K562 (cell line): ENCODE results near the gene UBXN1. TPM values are rescaled to one million over a fixed set of nuclear protein-coding genes. Genes with fewer than 3 reads are reported as not detected.
A peak's percentile ranks its signal among the peaks of the same experiment; 100 is the strongest.

ENCODE experiments used
- CEBPB ChIP-seq: fragments of 450-650 bp; IDR thresholded peaks from 2 replicates; pipeline ENCODE4 v1.6.1; 2016; ENCODE audit warnings: missing genetic modification characterization, missing compliant biosample characterization
- DPF2 ChIP-seq: fragments of 450-650 bp; IDR thresholded peaks from 2 replicates; pipeline ENCODE4 v1.6.1; 2016
- EP400 ChIP-seq: fragments of 450-650 bp; IDR thresholded peaks from 2 replicates; pipeline ENCODE4 v1.6.1; 2017; ENCODE audit warnings: antibody characterized with exemption, mild to moderate bottlenecking, moderate library complexity
- HDAC2 ChIP-seq: fragments of 450-650 bp; IDR thresholded peaks from 2 replicates; pipeline ENCODE4 v1.6.1; 2016; ENCODE audit warnings: mild to moderate bottlenecking
- HDAC8 ChIP-seq: fragments of 450-650 bp; IDR thresholded peaks from 2 replicates; pipeline ENCODE4 v1.6.1; 2016; ENCODE audit warnings: mild to moderate bottlenecking, missing genetic modification characterization, moderate library complexity, missing compliant biosample characterization
- MAFK ChIP-seq: IDR thresholded peaks from 2 replicates; pipeline ENCODE4 v1.6.1; 2011; ENCODE audit warnings: low read length, improper control_type of control experiment
- MTA3 ChIP-seq: fragments of 450-650 bp; formaldehyde crosslinking; IDR thresholded peaks from 2 replicates; pipeline ENCODE4 v1.6.1; 2017; ENCODE audit warnings: mild to moderate bottlenecking, borderline replicate concordance
- PCBP1 ChIP-seq: fragments of 200-400 bp; formaldehyde crosslinking; IDR thresholded peaks from 2 replicates; pipeline ENCODE4 v1.6.1; 2018; ENCODE audit warnings: mild to moderate bottlenecking, low read depth, low read length; ENCODE audit not compliant: poor library complexity, severe bottlenecking
- RBM25 ChIP-seq: fragments of 200-400 bp; formaldehyde crosslinking; IDR thresholded peaks from 2 replicates; pipeline ENCODE4 v1.6.1; 2018; ENCODE audit warnings: low read length, low read depth, moderate library complexity; ENCODE audit not compliant: severe bottlenecking
- RNF2 ChIP-seq: sonication (generic); IDR thresholded peaks from 2 replicates; pipeline ENCODE4 v1.6.1; 2016
- SMARCA5 ChIP-seq: fragments of 450-650 bp; IDR thresholded peaks from 2 replicates; pipeline ENCODE4 v1.6.1; 2016
- SUPT5H ChIP-seq: fragments of 450-650 bp; IDR thresholded peaks from 2 replicates; pipeline ENCODE4 v1.6.1; 2016
- TCFL5 ChIP-seq: fragments of 250-450 bp; sonication (Bioruptor Pico); conservative IDR thresholded peaks from 2 replicates; pipeline ENCODE4 v1.6.1; 2021; ENCODE audit warnings: mild to moderate bottlenecking, moderate library complexity, matching md5 sums
- polyA plus RNA-seq, 8 experiments: library from polyadenylated mRNA; depleted of rRNA in 4 of 8; stranded (reverse) in 5 of 8; unstranded in 3 of 8; fragments of >200 nt; fragmentation: Nextera tagmentation in 2 of 8; fragmentation: Illumina TruSeq in 1 of 8; extraction: Ambion mirVana in 2 of 8; extraction: Trizol in 1 of 8; gene quantifications; 2 replicates each; pipeline versions ENCODE4 v1.2.1 to v1.2.3, GENCODE V29; 2011 to 2014; ENCODE audit warnings: inconsistent platforms in 1 of 8, missing spikeins in 1 of 8
- total RNA-seq, 7 experiments: library from RNA; depleted of rRNA in 6 of 7; stranded (reverse); fragments of >200 nt in 6 of 7; fragmentation: Illumina TruSeq in 2 of 7; extraction: Trizol in 2 of 7; gene quantifications; 2 replicates each; pipeline versions ENCODE4 v1.2.1 to v1.2.3, GENCODE V29; 2011 to 2021; ENCODE audit warnings: low replicate concordance in 1 of 7
- TF ChIP-seq, protein P1 (sequence below): fragments of 450-650 bp; IDR thresholded peaks from 2 replicates; pipeline ENCODE4 v1.6.1; 2016; ENCODE audit warnings: low read depth
- TF ChIP-seq, protein P2 (sequence below): fragments of 250-450 bp; sonication (Bioruptor Pico); IDR thresholded peaks from 2 replicates; pipeline ENCODE4 v1.8.0; 2022; ENCODE audit warnings: inconsistent platforms
- TF ChIP-seq, protein P3 (sequence below): fragments of 450-650 bp; IDR thresholded peaks from 2 replicates; pipeline ENCODE4 v1.6.1; 2016; ENCODE audit warnings: mild to moderate bottlenecking
- TF ChIP-seq, protein P4 (sequence below): fragments of 450-650 bp; IDR thresholded peaks from 2 replicates; pipeline ENCODE4 v1.6.1; 2014; ENCODE audit warnings: low read depth, mild to moderate bottlenecking, moderate library complexity, borderline replicate concordance

The UBXN1 gene
- total and polyA plus RNA-seq, 9 of the 15 experiments (the other 6 are each of a cell fraction or from before 2014, with no cell fraction given), result 4.8 to 263 (median 99.7) TPM

DNA sequence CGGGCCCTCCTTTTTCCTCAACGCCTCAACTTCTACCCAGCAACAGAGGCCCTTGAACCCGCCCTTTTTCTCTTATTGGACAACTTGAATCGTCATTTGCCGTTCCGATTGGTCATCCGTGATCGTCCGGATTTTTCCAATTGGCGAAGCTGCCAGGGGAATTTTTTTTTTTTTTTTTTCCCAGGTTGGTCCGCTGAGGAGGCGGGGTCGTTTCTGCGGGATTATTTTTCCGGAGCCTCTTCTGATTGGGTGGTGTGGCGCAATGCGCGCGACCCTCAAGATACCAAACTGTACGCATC, 48.9 kb upstream of the UBXN1 start (continued):
- TF ChIP-seq, protein P1, sequence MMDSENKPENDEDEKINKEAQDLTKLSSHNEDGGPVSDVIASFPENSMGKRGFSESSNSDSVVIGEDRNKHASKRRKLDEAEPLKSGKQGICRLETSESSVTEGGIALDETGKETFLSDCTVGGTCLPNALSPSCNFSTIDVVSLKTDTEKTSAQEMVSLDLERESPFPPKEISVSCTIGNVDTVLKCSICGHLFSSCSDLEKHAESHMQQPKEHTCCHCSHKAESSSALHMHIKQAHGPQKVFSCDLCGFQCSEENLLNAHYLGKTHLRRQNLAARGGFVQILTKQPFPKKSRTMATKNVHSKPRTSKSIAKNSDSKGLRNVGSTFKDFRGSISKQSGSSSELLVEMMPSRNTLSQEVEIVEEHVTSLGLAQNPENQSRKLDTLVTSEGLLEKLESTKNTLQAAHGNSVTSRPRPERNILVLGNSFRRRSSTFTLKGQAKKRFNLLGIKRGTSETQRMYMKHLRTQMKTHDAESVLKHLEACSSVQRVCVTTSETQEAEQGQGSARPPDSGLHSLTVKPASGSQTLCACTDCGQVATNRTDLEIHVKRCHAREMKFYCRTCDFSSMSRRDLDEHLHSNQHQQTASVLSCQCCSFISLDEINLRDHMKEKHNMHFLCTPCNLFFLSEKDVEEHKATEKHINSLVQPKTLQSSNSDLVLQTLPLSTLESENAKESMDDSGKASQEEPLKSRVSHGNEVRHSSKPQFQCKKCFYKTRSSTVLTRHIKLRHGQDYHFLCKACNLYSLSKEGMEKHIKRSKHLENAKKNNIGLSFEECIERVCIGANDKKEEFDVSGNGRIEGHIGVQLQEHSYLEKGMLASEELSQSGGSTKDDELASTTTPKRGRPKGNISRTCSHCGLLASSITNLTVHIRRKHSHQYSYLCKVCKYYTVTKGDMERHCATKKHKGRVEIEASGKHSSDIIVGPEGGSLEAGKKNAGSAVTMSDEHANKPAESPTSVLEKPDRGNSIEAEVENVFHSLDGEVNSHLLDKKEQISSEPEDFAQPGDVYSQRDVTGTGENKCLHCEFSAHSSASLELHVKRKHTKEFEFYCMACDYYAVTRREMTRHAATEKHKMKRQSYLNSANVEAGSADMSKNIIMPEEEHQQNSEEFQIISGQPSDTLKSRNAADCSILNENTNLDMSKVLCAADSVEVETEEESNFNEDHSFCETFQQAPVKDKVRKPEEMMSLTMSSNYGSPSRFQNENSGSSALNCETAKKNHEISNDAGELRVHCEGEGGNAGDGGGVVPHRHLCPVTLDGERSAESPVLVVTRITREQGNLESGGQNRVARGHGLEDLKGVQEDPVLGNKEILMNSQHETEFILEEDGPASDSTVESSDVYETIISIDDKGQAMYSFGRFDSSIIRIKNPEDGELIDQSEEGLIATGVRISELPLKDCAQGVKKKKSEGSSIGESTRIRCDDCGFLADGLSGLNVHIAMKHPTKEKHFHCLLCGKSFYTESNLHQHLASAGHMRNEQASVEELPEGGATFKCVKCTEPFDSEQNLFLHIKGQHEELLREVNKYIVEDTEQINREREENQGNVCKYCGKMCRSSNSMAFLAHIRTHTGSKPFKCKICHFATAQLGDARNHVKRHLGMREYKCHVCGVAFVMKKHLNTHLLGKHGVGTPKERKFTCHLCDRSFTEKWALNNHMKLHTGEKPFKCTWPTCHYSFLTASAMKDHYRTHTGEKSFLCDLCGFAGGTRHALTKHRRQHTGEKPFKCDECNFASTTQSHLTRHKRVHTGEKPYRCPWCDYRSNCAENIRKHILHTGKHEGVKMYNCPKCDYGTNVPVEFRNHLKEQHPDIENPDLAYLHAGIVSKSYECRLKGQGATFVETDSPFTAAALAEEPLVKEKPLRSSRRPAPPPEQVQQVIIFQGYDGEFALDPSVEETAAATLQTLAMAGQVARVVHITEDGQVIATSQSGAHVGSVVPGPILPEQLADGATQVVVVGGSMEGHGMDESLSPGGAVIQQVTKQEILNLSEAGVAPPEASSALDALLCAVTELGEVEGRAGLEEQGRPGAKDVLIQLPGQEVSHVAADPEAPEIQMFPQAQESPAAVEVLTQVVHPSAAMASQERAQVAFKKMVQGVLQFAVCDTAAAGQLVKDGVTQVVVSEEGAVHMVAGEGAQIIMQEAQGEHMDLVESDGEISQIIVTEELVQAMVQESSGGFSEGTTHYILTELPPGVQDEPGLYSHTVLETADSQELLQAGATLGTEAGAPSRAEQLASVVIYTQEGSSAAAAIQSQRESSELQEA, result no peak
- TF ChIP-seq RBM25 (peak; percentile 85), MAFK (no peak), CEBPB (tag) (peak; percentile 84; the same call in 1 of the 2 replicates), HDAC2 (0 out of 2 replicates have a peak, but pooled peaks have one; percentile 11), RNF2 (no peak), PCBP1 (no peak), SUPT5H (no peak), DPF2 (peak; percentile 30; the same call in 1 of the 2 replicates), HDAC8 (tag) (no peak), TCFL5 (CRISPR knock-in tag) (no peak), MTA3 (no peak), EP400 (0 out of 2 replicates have a peak, but pooled peaks have one; percentile 79), SMARCA5 (no peak)
- TF ChIP-seq, protein P2, sequence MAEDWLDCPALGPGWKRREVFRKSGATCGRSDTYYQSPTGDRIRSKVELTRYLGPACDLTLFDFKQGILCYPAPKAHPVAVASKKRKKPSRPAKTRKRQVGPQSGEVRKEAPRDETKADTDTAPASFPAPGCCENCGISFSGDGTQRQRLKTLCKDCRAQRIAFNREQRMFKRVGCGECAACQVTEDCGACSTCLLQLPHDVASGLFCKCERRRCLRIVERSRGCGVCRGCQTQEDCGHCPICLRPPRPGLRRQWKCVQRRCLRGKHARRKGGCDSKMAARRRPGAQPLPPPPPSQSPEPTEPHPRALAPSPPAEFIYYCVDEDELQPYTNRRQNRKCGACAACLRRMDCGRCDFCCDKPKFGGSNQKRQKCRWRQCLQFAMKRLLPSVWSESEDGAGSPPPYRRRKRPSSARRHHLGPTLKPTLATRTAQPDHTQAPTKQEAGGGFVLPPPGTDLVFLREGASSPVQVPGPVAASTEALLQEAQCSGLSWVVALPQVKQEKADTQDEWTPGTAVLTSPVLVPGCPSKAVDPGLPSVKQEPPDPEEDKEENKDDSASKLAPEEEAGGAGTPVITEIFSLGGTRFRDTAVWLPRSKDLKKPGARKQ (CRISPR knock-in tag), result no peak
- TF ChIP-seq, protein P3, sequence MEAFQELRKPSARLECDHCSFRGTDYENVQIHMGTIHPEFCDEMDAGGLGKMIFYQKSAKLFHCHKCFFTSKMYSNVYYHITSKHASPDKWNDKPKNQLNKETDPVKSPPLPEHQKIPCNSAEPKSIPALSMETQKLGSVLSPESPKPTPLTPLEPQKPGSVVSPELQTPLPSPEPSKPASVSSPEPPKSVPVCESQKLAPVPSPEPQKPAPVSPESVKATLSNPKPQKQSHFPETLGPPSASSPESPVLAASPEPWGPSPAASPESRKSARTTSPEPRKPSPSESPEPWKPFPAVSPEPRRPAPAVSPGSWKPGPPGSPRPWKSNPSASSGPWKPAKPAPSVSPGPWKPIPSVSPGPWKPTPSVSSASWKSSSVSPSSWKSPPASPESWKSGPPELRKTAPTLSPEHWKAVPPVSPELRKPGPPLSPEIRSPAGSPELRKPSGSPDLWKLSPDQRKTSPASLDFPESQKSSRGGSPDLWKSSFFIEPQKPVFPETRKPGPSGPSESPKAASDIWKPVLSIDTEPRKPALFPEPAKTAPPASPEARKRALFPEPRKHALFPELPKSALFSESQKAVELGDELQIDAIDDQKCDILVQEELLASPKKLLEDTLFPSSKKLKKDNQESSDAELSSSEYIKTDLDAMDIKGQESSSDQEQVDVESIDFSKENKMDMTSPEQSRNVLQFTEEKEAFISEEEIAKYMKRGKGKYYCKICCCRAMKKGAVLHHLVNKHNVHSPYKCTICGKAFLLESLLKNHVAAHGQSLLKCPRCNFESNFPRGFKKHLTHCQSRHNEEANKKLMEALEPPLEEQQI, result no peak
- TF ChIP-seq, protein P4, sequence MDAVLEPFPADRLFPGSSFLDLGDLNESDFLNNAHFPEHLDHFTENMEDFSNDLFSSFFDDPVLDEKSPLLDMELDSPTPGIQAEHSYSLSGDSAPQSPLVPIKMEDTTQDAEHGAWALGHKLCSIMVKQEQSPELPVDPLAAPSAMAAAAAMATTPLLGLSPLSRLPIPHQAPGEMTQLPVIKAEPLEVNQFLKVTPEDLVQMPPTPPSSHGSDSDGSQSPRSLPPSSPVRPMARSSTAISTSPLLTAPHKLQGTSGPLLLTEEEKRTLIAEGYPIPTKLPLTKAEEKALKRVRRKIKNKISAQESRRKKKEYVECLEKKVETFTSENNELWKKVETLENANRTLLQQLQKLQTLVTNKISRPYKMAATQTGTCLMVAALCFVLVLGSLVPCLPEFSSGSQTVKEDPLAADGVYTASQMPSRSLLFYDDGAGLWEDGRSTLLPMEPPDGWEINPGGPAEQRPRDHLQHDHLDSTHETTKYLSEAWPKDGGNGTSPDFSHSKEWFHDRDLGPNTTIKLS, result no peak
